ENCODE results near the gene DLL4.

Gene DLL4

GRCh38 chr15:40982855-40983254 lies 53.7 kb downstream of the DLL4 start:
- TF ChIP-seq, protein P1, sequence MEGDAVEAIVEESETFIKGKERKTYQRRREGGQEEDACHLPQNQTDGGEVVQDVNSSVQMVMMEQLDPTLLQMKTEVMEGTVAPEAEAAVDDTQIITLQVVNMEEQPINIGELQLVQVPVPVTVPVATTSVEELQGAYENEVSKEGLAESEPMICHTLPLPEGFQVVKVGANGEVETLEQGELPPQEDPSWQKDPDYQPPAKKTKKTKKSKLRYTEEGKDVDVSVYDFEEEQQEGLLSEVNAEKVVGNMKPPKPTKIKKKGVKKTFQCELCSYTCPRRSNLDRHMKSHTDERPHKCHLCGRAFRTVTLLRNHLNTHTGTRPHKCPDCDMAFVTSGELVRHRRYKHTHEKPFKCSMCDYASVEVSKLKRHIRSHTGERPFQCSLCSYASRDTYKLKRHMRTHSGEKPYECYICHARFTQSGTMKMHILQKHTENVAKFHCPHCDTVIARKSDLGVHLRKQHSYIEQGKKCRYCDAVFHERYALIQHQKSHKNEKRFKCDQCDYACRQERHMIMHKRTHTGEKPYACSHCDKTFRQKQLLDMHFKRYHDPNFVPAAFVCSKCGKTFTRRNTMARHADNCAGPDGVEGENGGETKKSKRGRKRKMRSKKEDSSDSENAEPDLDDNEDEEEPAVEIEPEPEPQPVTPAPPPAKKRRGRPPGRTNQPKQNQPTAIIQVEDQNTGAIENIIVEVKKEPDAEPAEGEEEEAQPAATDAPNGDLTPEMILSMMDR (IDR thresholded peaks at IDR 0.05): no peak

GRCh38 chr15:40984406-40984805 lies 55.3 kb downstream of the DLL4 start:
- TF ChIP-seq, protein P1 (IDR thresholded peaks at IDR 0.05): no peak

GRCh38 chr15:40984964-40985363 lies 55.8 kb downstream of the DLL4 start:
- TF ChIP-seq, protein P1 (IDR thresholded peaks at IDR 0.05): no peak

DNA sequence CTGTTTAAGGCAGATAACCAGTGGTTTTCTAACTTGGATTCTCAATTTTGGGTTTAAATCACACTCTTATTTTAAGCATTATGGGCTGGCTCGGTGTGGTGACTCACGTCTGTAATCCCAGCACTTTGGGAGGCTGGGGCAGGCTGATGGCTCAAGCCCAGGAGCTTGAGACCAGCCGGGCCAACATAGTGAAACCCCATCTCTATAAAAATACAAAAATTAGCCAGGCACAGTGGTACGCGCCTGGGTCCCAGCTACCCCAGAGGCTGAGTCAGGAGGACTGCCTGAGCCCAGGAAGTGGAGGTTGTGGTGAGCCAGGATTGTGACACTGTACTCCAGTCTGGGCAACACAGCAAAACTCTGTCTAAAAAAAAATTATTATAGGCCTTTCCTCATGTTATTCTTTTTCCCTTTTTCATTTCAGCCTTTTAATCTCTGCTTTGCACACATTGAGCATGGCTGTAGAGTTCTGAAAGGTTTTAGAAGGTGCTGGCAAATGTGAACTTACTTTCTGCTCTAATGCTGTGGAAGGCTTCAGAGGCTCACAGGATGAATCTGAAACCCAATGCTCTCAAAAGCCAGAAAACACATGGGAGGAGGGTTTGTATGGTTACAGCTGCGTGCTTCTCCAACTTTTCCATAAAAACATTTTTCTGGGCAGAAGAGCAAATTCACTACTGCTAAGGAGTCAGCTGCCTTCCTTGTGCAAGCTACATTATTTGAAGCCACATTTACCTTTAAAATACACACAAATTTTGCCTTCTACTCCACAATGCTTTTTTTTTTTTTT lies 56.6 kb downstream of the DLL4 start:
- TF ChIP-seq, protein P1 (IDR thresholded peaks at IDR 0.05): no peak

- TF ChIP-seq, protein P1 (IDR thresholded peaks at IDR 0.05): no peak
Measured at GRCh38 chr15:40986820-40987219, 57.7 kb downstream of the DLL4 start.

GRCh38 chr15:40988156-40988555 lies 59.0 kb downstream of the DLL4 start:
- TF ChIP-seq, protein P1 (IDR thresholded peaks at IDR 0.05): no peak

Measured in LNCAP (cell line).